Sigmoid colon (tissue), 4 donors: ENCODE results near the gene RACGAP1.

Source experiments
- EP300 ChIP-seq, 4 donors: sonication (generic); formaldehyde crosslinking; IDR thresholded peaks; one replicate each; pipeline ENCODE4 v1.6.1; 2017; ENCODE audit warnings: antibody characterized with exemption in 4 of 4
- POLR2A ChIP-seq, 2 donors: fragments of 450-650 bp; IDR thresholded peaks; one replicate each; pipeline ENCODE4 v1.6.1; 2016; ENCODE audit warnings: antibody characterized with exemption in 2 of 2, mild to moderate bottlenecking in 2 of 2, moderate library complexity in 2 of 2
- POLR2AphosphoS5 ChIP-seq, 4 donors: sonication (generic); formaldehyde crosslinking; IDR thresholded peaks; one replicate each; pipeline ENCODE4 v1.6.1; 2017; ENCODE audit warnings: antibody characterized with exemption in 4 of 4
- TF ChIP-seq, protein P1 (sequence below), 4 experiments: fragments of 450-650 bp in 3 of 4; fragments of 200-600 bp in 1 of 4; IDR thresholded peaks; one replicate each; pipeline ENCODE4 v1.5.1; 2016 to 2019; ENCODE audit warnings: antibody characterized with exemption in 4 of 4, mild to moderate bottlenecking in 3 of 4, moderate library complexity in 2 of 4

- TF ChIP-seq, protein P1, sequence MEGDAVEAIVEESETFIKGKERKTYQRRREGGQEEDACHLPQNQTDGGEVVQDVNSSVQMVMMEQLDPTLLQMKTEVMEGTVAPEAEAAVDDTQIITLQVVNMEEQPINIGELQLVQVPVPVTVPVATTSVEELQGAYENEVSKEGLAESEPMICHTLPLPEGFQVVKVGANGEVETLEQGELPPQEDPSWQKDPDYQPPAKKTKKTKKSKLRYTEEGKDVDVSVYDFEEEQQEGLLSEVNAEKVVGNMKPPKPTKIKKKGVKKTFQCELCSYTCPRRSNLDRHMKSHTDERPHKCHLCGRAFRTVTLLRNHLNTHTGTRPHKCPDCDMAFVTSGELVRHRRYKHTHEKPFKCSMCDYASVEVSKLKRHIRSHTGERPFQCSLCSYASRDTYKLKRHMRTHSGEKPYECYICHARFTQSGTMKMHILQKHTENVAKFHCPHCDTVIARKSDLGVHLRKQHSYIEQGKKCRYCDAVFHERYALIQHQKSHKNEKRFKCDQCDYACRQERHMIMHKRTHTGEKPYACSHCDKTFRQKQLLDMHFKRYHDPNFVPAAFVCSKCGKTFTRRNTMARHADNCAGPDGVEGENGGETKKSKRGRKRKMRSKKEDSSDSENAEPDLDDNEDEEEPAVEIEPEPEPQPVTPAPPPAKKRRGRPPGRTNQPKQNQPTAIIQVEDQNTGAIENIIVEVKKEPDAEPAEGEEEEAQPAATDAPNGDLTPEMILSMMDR (IDR thresholded peaks at IDR 0.05): no peak
- TF ChIP-seq POLR2AphosphoS5 (IDR thresholded peaks at IDR 0.05) (no peak), POLR2A (IDR thresholded peaks at IDR 0.05) (no peak), EP300 (IDR thresholded peaks at IDR 0.05) (no peak)
Measured at GRCh38 chr12:49949866-49950265, 75.4 kb downstream of the RACGAP1 start.
